HEK293 (cell line): Measurements from ENCODE around the gene SYTL5.
A peak's percentile ranks its signal among the peaks of the same experiment; 100 is the strongest.

ENCODE experiments used
- CTCF ChIP-seq: fragments of 450-650 bp; formaldehyde crosslinking; IDR thresholded peaks from 2 replicates; pipeline ENCODE4 v1.5.1; 2016; ENCODE audit warnings: missing biosample characterization, missing genetic modification characterization
- GLIS1 ChIP-seq: fragments of 450-650 bp; formaldehyde crosslinking; IDR thresholded peaks from 2 replicates; pipeline ENCODE4 v1.5.1; 2016; ENCODE audit warnings: missing biosample characterization, missing genetic modification characterization
- GLIS2 ChIP-seq: fragments of 450-650 bp; formaldehyde crosslinking; IDR thresholded peaks from 2 replicates; pipeline ENCODE4 v1.5.1; 2016; ENCODE audit warnings: missing biosample characterization, missing genetic modification characterization
- KLF10 ChIP-seq: fragments of 450-650 bp; IDR thresholded peaks from 2 replicates; pipeline ENCODE4 v1.5.1; 2018; ENCODE audit warnings: missing biosample characterization, mild to moderate bottlenecking, missing genetic modification characterization
- OSR2 ChIP-seq: fragments of 450-650 bp; formaldehyde crosslinking; IDR thresholded peaks from 2 replicates; pipeline ENCODE4 v1.5.1; 2016; ENCODE audit warnings: missing biosample characterization, missing genetic modification characterization
- REPIN1 ChIP-seq: fragments of 450-650 bp; formaldehyde crosslinking; IDR thresholded peaks from 2 replicates; pipeline ENCODE4 v1.5.1; 2017; ENCODE audit warnings: missing biosample characterization, missing genetic modification characterization, low read depth
- SALL2 ChIP-seq: fragments of 450-650 bp; formaldehyde crosslinking; IDR thresholded peaks from 2 replicates; pipeline ENCODE4 v1.5.0; 2017; ENCODE audit warnings: missing biosample characterization, mild to moderate bottlenecking, missing genetic modification characterization, borderline replicate concordance
- SP7 ChIP-seq: fragments of 450-650 bp; formaldehyde crosslinking; IDR thresholded peaks from 2 replicates; pipeline ENCODE4 v1.5.1; 2016; ENCODE audit warnings: missing biosample characterization, missing genetic modification characterization
- YY1 ChIP-seq: fragments of 450-650 bp; formaldehyde crosslinking; IDR thresholded peaks from 2 replicates; pipeline ENCODE4 v1.5.1; 2018; ENCODE audit warnings: missing biosample characterization, missing genetic modification characterization
- ZBTB26 ChIP-seq: fragments of 450-650 bp; formaldehyde crosslinking; optimal IDR thresholded peaks from 2 replicates; pipeline ENCODE3; 2016; ENCODE audit warnings: missing biosample characterization, mild to moderate bottlenecking, missing genetic modification characterization
- ZBTB6 ChIP-seq: fragments of 450-650 bp; formaldehyde crosslinking; IDR thresholded peaks from 2 replicates; pipeline ENCODE4 v1.5.1; 2017; ENCODE audit warnings: missing biosample characterization, missing genetic modification characterization
- ZEB2 ChIP-seq: fragments of 450-650 bp; formaldehyde crosslinking; IDR thresholded peaks from 2 replicates; pipeline ENCODE4 v1.5.1; 2016; ENCODE audit warnings: missing biosample characterization, missing genetic modification characterization
- ZNF112 ChIP-seq: fragments of 450-650 bp; formaldehyde crosslinking; IDR thresholded peaks from 2 replicates; pipeline ENCODE4 v1.5.0; 2017; ENCODE audit warnings: missing biosample characterization, missing genetic modification characterization
- ZNF132 ChIP-seq: fragments of 450-650 bp; formaldehyde crosslinking; IDR thresholded peaks from 2 replicates; pipeline ENCODE4 v1.5.1; 2017; ENCODE audit warnings: missing biosample characterization, missing genetic modification characterization, borderline replicate concordance
- ZNF146 ChIP-seq: fragments of 450-650 bp; formaldehyde crosslinking; IDR thresholded peaks from 2 replicates; pipeline ENCODE4 v1.5.1; 2016; ENCODE audit warnings: missing biosample characterization, missing genetic modification characterization
- ZNF157 ChIP-seq: fragments of 450-650 bp; formaldehyde crosslinking; IDR thresholded peaks from 2 replicates; pipeline ENCODE4 v1.5.1; 2016; ENCODE audit warnings: missing biosample characterization, missing genetic modification characterization
- ZNF211 ChIP-seq: fragments of 450-650 bp; formaldehyde crosslinking; IDR thresholded peaks from 2 replicates; pipeline ENCODE4 v1.5.1; 2016; ENCODE audit warnings: low read depth, missing biosample characterization, missing genetic modification characterization
- ZNF214 ChIP-seq: fragments of 450-650 bp; formaldehyde crosslinking; IDR thresholded peaks from 2 replicates; pipeline ENCODE4 v1.5.1; 2017; ENCODE audit warnings: missing biosample characterization, mild to moderate bottlenecking, missing genetic modification characterization, borderline replicate concordance
- ZNF221 ChIP-seq: fragments of 450-650 bp; formaldehyde crosslinking; IDR thresholded peaks from 2 replicates; pipeline ENCODE4 v1.5.1; 2017; ENCODE audit warnings: missing biosample characterization, missing genetic modification characterization, borderline replicate concordance
- ZNF248 ChIP-seq: fragments of 450-650 bp; formaldehyde crosslinking; IDR thresholded peaks from 2 replicates; pipeline ENCODE4 v1.5.1; 2017; ENCODE audit warnings: missing biosample characterization, missing genetic modification characterization
- ZNF350 ChIP-seq: fragments of 450-650 bp; formaldehyde crosslinking; IDR thresholded peaks from 2 replicates; pipeline ENCODE4 v1.5.0; 2017; ENCODE audit warnings: missing biosample characterization, mild to moderate bottlenecking, missing genetic modification characterization
- ZNF391 ChIP-seq: fragments of 450-650 bp; formaldehyde crosslinking; IDR thresholded peaks from 2 replicates; pipeline ENCODE4 v1.5.1; 2016; ENCODE audit warnings: low read depth, missing biosample characterization, missing genetic modification characterization, borderline replicate concordance
- ZNF433 ChIP-seq: fragments of 450-650 bp; formaldehyde crosslinking; IDR thresholded peaks from 2 replicates; pipeline ENCODE4 v1.5.1; 2016; ENCODE audit warnings: missing biosample characterization, missing genetic modification characterization, low read depth
- ZNF473 ChIP-seq: fragments of 450-650 bp; formaldehyde crosslinking; IDR thresholded peaks from 2 replicates; pipeline ENCODE4 v1.5.1; 2017; ENCODE audit warnings: missing biosample characterization, missing genetic modification characterization
- ZNF549 ChIP-seq: fragments of 450-650 bp; IDR thresholded peaks from 2 replicates; pipeline ENCODE4 v1.5.1; 2018; ENCODE audit warnings: missing biosample characterization, missing genetic modification characterization, mild to moderate bottlenecking, inconsistent platforms, moderate library complexity
- ZNF561 ChIP-seq: fragments of 450-650 bp; IDR thresholded peaks from 2 replicates; pipeline ENCODE4 v1.5.1; 2018; ENCODE audit warnings: missing biosample characterization, missing genetic modification characterization, borderline replicate concordance
- ZNF571 ChIP-seq: fragments of 450-650 bp; formaldehyde crosslinking; IDR thresholded peaks from 2 replicates; pipeline ENCODE4 v1.5.0; 2017; ENCODE audit warnings: missing biosample characterization, missing genetic modification characterization
- ZNF580 ChIP-seq: fragments of 450-650 bp; formaldehyde crosslinking; IDR thresholded peaks from 2 replicates; pipeline ENCODE4 v1.5.1; 2016; ENCODE audit warnings: missing biosample characterization, missing genetic modification characterization
- ZNF639 ChIP-seq: fragments of 450-650 bp; formaldehyde crosslinking; IDR thresholded peaks from 2 replicates; pipeline ENCODE4 v1.5.1; 2016; ENCODE audit warnings: missing biosample characterization, missing genetic modification characterization
- ZNF664 ChIP-seq: fragments of 450-650 bp; formaldehyde crosslinking; IDR thresholded peaks from 2 replicates; pipeline ENCODE4 v1.5.1; 2016; ENCODE audit warnings: missing biosample characterization, missing genetic modification characterization
- ZNF776 ChIP-seq: fragments of 450-650 bp; formaldehyde crosslinking; IDR thresholded peaks from 2 replicates; pipeline ENCODE4 v1.5.0; 2017; ENCODE audit warnings: missing biosample characterization, missing genetic modification characterization, borderline replicate concordance
- ZNF777 ChIP-seq: fragments of 450-650 bp; formaldehyde crosslinking; IDR thresholded peaks from 2 replicates; pipeline ENCODE4 v1.5.1; 2017; ENCODE audit warnings: missing biosample characterization, missing genetic modification characterization, borderline replicate concordance
- TF ChIP-seq, protein P1 (sequence below): fragments of 450-650 bp; formaldehyde crosslinking; IDR thresholded peaks from 2 replicates; pipeline ENCODE4 v1.5.1; 2016; ENCODE audit warnings: missing biosample characterization, missing genetic modification characterization

SYTL5 gene

DNA sequence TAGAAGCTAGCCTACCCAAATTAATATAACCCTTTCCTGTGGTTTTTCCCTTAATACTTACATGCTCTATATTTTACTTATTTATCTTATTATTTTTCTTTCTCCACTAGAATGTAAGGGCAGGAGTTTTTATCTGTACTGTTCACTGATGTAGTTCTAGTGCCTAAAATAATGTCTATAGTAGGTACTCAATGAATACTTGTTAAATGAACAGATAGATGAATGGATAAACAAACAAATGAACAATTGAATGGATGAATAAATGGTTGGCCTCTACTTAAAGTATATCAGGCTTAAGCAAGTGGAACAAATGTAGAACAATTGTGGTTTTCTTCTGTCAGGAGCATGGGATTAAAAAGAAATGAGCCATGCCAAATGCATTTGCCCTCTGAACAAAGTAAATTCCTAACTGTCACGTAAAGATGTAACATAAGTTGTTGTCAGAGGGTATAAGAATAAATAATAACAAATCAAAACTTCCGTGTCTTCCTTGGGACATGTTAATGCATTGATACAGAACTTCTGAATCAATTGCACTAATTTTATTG lies 54.1 kb downstream of the SYTL5 start (continued):
- TF ChIP-seq ZNF350 (no peak), ZNF580 (tag by site-specific recombination) (peak; percentile 79; the same call in 1 of the 2 replicates), ZNF776 (tag by site-specific recombination) (no peak), ZNF214 (tag by site-specific recombination) (no peak), ZNF391 (tag by site-specific recombination) (no peak), ZNF221 (tag by site-specific recombination) (no peak), SP7 (peak; percentile 90), ZNF777 (tag by site-specific recombination) (no peak), OSR2 (tag by site-specific recombination) (peak; percentile 97), ZBTB6 (no peak; the same call in 1 of the 2 replicates), ZNF473 (tag by site-specific recombination) (no peak), ZNF112 (tag by site-specific recombination) (no peak), ZNF664 (tag by site-specific recombination) (peak; percentile 100), ZNF211 (tag by site-specific recombination) (no peak), ZNF132 (tag by site-specific recombination) (no peak), REPIN1 (no peak), SALL2 (tag by site-specific recombination) (no peak), CTCF (tag by site-specific recombination) (no peak), ZNF639 (tag by site-specific recombination) (peak; percentile 92), ZNF157 (tag by site-specific recombination) (no peak), YY1 (tag by site-specific recombination) (no peak), ZNF571 (tag by site-specific recombination) (no peak), ZEB2 (tag by site-specific recombination) (peak; percentile 63), ZNF433 (tag by site-specific recombination) (no peak), ZBTB26 (tag by site-specific recombination) (no peak), ZNF549 (tag by site-specific recombination) (no peak), ZNF248 (no peak), ZNF561 (tag by site-specific recombination) (no peak), GLIS2 (tag by site-specific recombination) (peak; percentile 53; the same call in 1 of the 2 replicates), ZNF146 (tag by site-specific recombination) (0 out of 2 replicates have a peak, but pooled peaks have one; percentile 19), GLIS1 (tag by site-specific recombination) (peak; percentile 30; the same call in 1 of the 2 replicates), KLF10 (tag by site-specific recombination) (peak; percentile 67)
- TF ChIP-seq, protein P1, sequence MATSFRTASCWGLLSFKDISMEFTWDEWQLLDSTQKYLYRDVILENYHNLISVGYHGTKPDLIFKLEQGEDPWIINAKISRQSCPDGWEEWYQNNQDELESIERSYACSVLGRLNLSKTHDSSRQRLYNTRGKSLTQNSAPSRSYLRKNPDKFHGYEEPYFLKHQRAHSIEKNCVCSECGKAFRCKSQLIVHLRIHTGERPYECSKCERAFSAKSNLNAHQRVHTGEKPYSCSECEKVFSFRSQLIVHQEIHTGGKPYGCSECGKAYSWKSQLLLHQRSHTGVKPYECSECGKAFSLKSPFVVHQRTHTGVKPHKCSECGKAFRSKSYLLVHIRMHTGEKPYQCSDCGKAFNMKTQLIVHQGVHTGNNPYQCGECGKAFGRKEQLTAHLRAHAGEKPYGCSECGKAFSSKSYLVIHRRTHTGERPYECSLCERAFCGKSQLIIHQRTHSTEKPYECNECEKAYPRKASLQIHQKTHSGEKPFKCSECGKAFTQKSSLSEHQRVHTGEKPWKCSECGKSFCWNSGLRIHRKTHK: no peak
